ENCODE results near the gene CCNI. TPM values are rescaled to one million over a fixed set of nuclear protein-coding genes. Genes with fewer than 3 reads are reported as not detected.
"Not testable (repeated sequence)": the region's sequence is repeated elsewhere in the genome, so short reads cannot be mapped to it uniquely, and the experiment has no call there.

Gene CCNI
- total RNA-seq, 1 experiment from 2014 or later = 297 TPM

- POLR2A ChIA-PET = interaction anchor here (0.6 to 1.7 kb wide), 5 partner anchors 8 to 80 kb away, joined by 3 to 4 read pairs (median 4); no protein-coding TSS in a partner anchor
- H3K4me3 Mint-ChIP-seq (ENCODE audit: unreplicated experiment) = no peak overlapping the region
- H3K36me3 Mint-ChIP-seq (ENCODE audit: insufficient read depth, unreplicated experiment) = peaks cover 73% of the 10 kb centered on the region
- H3K4me1 Mint-ChIP-seq (ENCODE audit: insufficient read depth, unreplicated experiment) = peaks cover 25% of the 10 kb centered on the region
- no peaks in the 10 kb centered on the region for H3K9me3 Mint-ChIP-seq (ENCODE audit: unreplicated experiment)
- intact Hi-C loops (cut with micrococcal nuclease) = no loop called here
- DNase-seq (ENCODE audit: unreplicated experiment) = no peak
- no peak overlapping the region for H3K27ac Mint-ChIP-seq (ENCODE audit: low read depth, unreplicated experiment)
- BruUV-seq (replicated peaks) = TSS peak; percentile 19
- H3K27me3 Mint-ChIP-seq (ENCODE audit: insufficient read depth, unreplicated experiment) = no peaks in the 10 kb centered on the region
- CTCF ChIA-PET = interaction anchor here (1.9 to 2.4 kb wide), 2 partner anchors 10 to 168 kb away, joined by 9 to 10 read pairs; no protein-coding TSS in a partner anchor
- TF ChIP-seq CTCF (IDR thresholded peaks at IDR 0.05; ENCODE audit: unreplicated experiment) = no peak
These were observed 40.6 kb downstream of the CCNI start for GRCh38 chr4:77035153-77035552.

- TF ChIP-seq CTCF (IDR thresholded peaks at IDR 0.05; ENCODE audit: unreplicated experiment) = no peak
- Mint-ChIP-seq H3K4me1 (ENCODE audit: insufficient read depth, unreplicated experiment) (peaks cover 9% of the 10 kb centered on the region), H3K27ac (ENCODE audit: low read depth, unreplicated experiment) (no peak overlapping the region), H3K36me3 (ENCODE audit: insufficient read depth, unreplicated experiment) (peaks cover 70% of the 10 kb centered on the region), H3K27me3 (ENCODE audit: insufficient read depth, unreplicated experiment) (no peaks in the 10 kb centered on the region), H3K9me3 (ENCODE audit: unreplicated experiment) (no peaks in the 10 kb centered on the region), H3K4me3 (ENCODE audit: unreplicated experiment) (no peak overlapping the region)
- intact Hi-C loops (cut with micrococcal nuclease) = no loop called here
- no peak for DNase-seq (ENCODE audit: unreplicated experiment)
- BruUV-seq (replicated peaks) = no TSS peak
- CTCF ChIA-PET = interaction anchor here (3.2 kb wide), 1 partner anchor 12 kb away, joined by 22 read pairs; no protein-coding TSS in a partner anchor
- POLR2A ChIA-PET = interaction anchor here (0.9 to 2.0 kb wide), 3 partner anchors 9 to 28 kb away, joined by 3 to 6 read pairs (median 3); no protein-coding TSS in a partner anchor
These were observed 44.2 kb downstream of the CCNI start for GRCh38 chr4:77031544-77031943.

- BruUV-seq (replicated peaks); H3K27ac Mint-ChIP-seq (ENCODE audit: low read depth, unreplicated experiment); H3K9me3 Mint-ChIP-seq (ENCODE audit: unreplicated experiment); DNase-seq (ENCODE audit: unreplicated experiment); H3K27me3 Mint-ChIP-seq (ENCODE audit: insufficient read depth, unreplicated experiment); intact Hi-C loops (cut with micrococcal nuclease); H3K4me3 Mint-ChIP-seq (ENCODE audit: unreplicated experiment); H3K4me1 Mint-ChIP-seq (ENCODE audit: insufficient read depth, unreplicated experiment): not testable (repeated sequence)
- H3K36me3 Mint-ChIP-seq (ENCODE audit: insufficient read depth, unreplicated experiment) = peaks cover 81% of the 10 kb centered on the region
- ChIA-PET CTCF (interaction anchor here (0.6 to 1.2 kb wide), 3 partner anchors 15 to 174 kb away, joined by 3 to 4 read pairs (median 4); no protein-coding TSS in a partner anchor), POLR2A (interaction anchor here (0.7 kb wide), 1 partner anchor 12 kb away, joined by 3 read pairs; no protein-coding TSS in a partner anchor)
These were observed 46.0 kb downstream of the CCNI start for GRCh38 chr4:77029757-77030156.

- H3K27ac Mint-ChIP-seq (ENCODE audit: low read depth, unreplicated experiment) = no peak overlapping the region
- no peaks in the 10 kb centered on the region for H3K27me3 Mint-ChIP-seq (ENCODE audit: insufficient read depth, unreplicated experiment)
- H3K36me3 Mint-ChIP-seq (ENCODE audit: insufficient read depth, unreplicated experiment) = peaks cover 87% of the 10 kb centered on the region
- ChIA-PET POLR2A (interaction anchor here (0.7 kb wide), 1 partner anchor 8 kb away, joined by 3 read pairs; no protein-coding TSS in a partner anchor), CTCF (interaction anchor here (1.4 kb wide), 1 partner anchor 17 kb away, joined by 3 read pairs; no protein-coding TSS in a partner anchor)
- TF ChIP-seq CTCF (IDR thresholded peaks at IDR 0.05; ENCODE audit: unreplicated experiment) = no peak
- intact Hi-C loops (cut with micrococcal nuclease) = no loop called here
- H3K4me3 Mint-ChIP-seq (ENCODE audit: unreplicated experiment) = no peak overlapping the region
- H3K9me3 Mint-ChIP-seq (ENCODE audit: unreplicated experiment) = no peaks in the 10 kb centered on the region
- DNase-seq (ENCODE audit: unreplicated experiment) = no peak
- BruUV-seq (replicated peaks) = no TSS peak
- H3K4me1 Mint-ChIP-seq (ENCODE audit: insufficient read depth, unreplicated experiment) = no peaks in the 10 kb centered on the region
These were observed 47.5 kb downstream of the CCNI start for GRCh38 chr4:77028246-77028645.
